Stimulated activated CD8-positive, alpha-beta memory T cell treated with anti-CD3 and anti-CD28 coated beads, Interleukin-2, amount 100 ng/mL, for 48 hours (primary cell): ENCODE data around the gene EFCAB5.
"Not testable (repeated sequence)": the region's sequence is repeated elsewhere in the genome, so short reads cannot be mapped to it uniquely, and the experiment has no call there.

ENCODE experiments used
- DNase-seq, 2 donors: peaks; one replicate each; pipeline ENCODE4 v3.0.0-alpha.2; 2020; ENCODE audit warnings: low read depth in 2 of 2

EFCAB5 gene

GRCh38 chr17:29941334-29941733 lies at the start of gene EFCAB5:
EFCAB5 (plus strand) TSS chr17:29941634; CDS start chr17:29941797, 163 bp downstream.
- DNase-seq: no peak

- DNase-seq: no peak
These were observed 49.2 kb upstream of the EFCAB5 start for GRCh38 chr17:29892201-29892600.

DNA sequence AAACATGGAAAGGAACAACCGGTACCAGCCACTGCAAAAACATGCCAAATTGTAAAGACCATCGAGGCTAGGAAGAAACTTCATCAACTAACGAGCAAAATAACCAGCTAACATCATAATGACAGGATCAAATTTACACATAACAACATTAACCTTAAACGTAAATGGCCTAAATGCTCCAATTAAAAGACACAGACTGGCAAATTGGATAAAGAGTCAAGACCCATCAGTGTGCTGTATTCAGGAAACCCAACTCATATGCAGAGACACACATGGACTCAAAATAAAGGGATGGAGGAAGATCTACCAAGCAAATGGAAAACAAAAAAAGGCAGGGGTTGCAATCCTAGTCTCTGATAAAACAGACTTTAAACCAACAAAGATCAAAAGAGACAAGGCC lies 44.3 kb upstream of the EFCAB5 start:
- not testable (repeated sequence) for DNase-seq

GRCh38 chr17:29903471-29903870 lies 38.0 kb upstream of the EFCAB5 start:
- no peak for DNase-seq

GRCh38 chr17:29905086-29905878 lies 36.2 kb upstream of the EFCAB5 start:
- no peak for DNase-seq

DNA sequence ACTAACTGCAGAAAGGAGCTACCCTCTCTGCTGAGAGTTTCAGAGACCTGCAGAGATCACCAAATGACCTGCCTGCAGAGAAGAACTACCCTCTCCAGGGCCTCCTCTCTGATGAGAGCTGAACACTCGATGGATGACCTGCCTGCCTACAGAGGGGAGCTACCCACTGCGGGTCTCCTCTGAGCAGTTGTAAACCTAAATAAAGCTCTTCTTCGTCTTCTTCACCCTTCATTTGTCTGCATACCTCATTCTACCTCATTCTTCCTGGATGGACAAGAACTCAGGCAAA lies 35.6 kb upstream of the EFCAB5 start:
- DNase-seq: no peak

GRCh38 chr17:29906969-29907368 lies 34.5 kb upstream of the EFCAB5 start:
- no peak for DNase-seq

- DNase-seq: no peak
These were observed 32.0 kb upstream of the EFCAB5 start for GRCh38 chr17:29909236-29910003.

GRCh38 chr17:29911641-29912177 lies 29.7 kb upstream of the EFCAB5 start:
- no peak for DNase-seq

GRCh38 chr17:29914819-29915537 lies 26.5 kb upstream of the EFCAB5 start:
- DNase-seq: no peak

DNA sequence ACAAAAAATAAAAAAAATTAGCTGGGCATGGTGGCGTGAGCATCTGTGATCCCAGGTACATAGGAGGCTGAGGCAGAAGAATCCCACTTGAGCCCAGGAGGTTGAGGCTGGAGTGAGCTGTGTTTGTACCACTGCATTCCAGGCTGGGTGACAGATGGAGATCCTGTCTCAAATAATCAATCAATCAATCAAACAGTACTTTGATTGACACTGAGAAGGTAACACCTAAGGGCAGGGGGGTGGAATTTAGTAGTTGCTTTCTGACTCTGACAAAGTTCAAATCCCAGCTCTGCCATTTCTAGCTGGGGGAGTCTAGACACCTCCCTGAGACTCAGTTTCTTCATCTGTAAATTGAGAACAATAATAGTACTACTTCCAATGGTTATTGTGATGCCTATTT lies 23.4 kb upstream of the EFCAB5 start:
- DNase-seq: no peak

DNA sequence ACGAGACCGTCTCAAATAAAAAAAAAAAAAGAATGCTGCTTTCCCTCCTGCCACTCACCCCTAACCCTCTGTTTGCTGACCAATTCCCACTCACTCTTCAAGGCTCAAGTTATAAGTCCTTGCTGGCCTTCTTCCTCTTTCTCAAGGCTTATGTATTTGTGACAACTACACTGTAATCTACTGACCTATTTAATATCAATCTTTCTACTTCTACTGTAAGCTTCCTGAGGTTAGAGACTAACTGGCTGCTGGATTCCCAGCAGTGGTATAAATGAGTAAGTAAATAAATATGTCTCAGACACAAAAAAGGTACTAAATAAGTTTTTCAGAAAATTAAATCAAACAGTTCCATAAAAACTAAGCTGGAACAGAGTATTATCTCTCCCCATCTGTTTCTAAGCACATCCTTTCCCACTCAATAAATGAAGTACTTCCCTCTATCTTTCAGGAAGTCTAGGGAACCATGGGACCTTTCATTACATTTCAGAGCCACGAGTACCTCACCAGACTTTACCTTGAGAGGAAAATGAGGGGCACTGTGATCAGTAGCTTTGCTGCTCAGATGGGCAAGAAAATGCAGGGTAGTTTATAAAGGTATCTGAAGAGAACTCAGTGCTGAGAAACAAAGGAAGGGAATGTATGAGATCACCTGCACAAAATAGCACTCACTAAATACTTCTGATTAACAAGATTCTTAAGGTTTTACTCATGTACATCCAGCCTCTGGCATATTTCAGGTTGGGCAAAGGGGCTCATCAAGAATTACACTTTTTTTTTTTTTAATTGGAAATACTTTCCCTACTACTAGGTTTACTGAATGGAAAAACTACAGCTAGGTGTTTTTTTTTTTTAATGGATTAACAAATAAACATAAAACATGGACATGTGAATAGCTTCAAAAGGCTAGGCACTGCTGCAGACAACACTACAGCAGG lies 22.2 kb upstream of the EFCAB5 start:
- no peak for DNase-seq

DNA sequence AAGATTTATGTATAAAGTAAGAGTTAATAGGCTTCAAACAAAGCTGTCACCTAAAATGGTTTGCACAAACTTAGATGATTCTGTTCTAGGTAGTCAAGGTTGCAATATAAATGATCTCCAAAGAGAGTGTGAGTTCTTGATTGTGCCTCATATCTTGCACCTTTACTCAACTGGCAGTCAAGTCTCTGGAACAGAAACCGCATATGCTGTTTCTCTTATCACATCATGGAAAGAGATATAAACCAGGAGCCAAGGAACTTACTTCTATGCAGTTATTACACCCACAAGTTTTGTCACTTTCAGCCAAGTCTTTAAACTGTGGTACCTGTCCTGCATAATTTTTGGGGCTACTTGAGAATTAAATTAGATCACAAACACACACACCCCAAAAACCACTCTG lies 16.6 kb upstream of the EFCAB5 start:
- DNase-seq: no peak

DNA sequence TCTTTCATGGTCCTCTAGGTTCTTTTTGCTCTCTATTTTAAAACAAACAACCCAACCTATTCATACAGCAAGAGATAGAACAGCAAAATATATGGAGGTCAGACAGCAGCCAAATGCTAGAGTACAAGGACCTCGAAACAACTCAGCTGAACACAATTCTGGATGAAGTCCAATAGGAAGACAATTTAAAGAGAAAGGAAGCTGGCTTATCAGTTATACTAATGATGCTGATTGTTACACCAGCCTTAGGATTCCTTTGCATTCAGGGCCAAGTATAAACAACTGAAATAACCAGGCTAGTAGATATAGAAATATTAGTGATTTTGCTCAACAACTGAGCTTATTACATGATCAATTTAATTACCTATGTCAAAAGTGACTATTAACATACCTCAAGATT lies 13.9 kb upstream of the EFCAB5 start:
- DNase-seq: no peak

GRCh38 chr17:29929006-29929532 lies 12.4 kb upstream of the EFCAB5 start:
- no peak for DNase-seq

DNA sequence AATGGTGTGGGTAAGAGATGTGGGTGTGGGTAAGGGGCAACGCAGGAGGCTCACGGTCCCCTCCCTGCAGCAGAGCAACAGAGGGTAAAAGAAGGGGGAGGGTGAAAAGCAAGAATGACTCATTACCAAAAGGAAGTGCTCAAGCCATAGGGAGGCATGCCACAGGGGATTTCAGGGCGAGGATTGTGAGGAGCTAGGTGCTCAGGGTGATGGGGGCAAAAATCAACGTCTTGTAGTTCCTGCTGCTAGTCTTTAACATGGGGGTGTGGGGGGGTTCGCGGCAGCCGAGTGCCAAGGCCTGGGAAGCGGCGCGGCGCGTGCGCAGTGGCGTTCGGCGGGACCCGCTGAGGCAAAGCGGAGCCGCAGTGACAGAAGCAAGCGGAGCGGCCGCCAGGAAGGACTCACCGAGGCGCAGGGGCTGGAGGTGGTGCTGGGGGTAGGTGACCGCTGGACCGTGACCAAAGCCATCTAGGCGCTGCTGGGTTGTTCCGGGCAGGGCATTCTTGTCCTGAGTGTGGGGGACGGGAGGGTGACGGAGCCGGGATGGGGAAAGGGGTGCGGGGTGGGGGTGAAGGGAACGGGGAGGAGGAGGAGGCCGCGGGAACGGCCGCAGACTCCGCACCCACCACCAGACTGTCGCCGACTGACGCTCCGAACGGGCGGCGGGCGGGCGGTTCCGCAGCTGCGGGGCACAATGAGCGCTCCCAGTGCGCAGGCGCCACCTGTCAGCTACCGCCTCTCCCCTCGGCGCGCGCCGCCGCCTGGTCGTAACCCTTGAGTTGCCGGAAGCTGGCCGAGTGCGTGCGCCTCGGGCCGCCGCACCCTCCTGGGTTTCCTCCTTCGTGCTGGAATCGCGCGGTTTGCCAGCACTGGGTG lies 11.7 kb upstream of the EFCAB5 start, which contains the start of gene SSH2:
TSS of gene SSH2 (minus strand) at position 696 of the 876 bp plus-strand sequence. CDS start at position 468, 228 bp downstream.
- peak; percentile 82 to 89 for DNase-seq

GRCh38 chr17:29930409-29931010 lies 10.9 kb upstream of the EFCAB5 start:
- no peak for DNase-seq

GRCh38 chr17:29931231-29931932 lies 10.1 kb upstream of the EFCAB5 start:
- DNase-seq: peak; percentile 27 to 38

GRCh38 chr17:29933379-29933778 lies 8.1 kb upstream of the EFCAB5 start:
- DNase-seq: no peak
